Cardiac muscle cell (in vitro differentiated cells and primary cell): Measurements from ENCODE around the gene DLG4. TPM values are rescaled to one million over a fixed set of nuclear protein-coding genes. Genes with fewer than 3 reads are reported as not detected.

Experiments used
- DNase-seq, 2 donors: peaks; one replicate each; pipeline versions ENCODE4 v3.0.0 to v3.0.0-alpha.2; 2010 to 2017; ENCODE audit warnings: low read depth in 1 of 2, low spot score in 1 of 2
- H3K27ac ChIP-seq: fragments of 200-600 bp; sonication (generic); 2 replicates; pipeline ENCODE4 v1.5.1; 2016
- H3K27me3 ChIP-seq: fragments of 200-600 bp; sonication (generic); 2 replicates; pipeline ENCODE4 v1.6.0; 2016; ENCODE audit warnings: control low read depth
- H3K36me3 ChIP-seq: fragments of 200-600 bp; sonication (generic); 2 replicates; pipeline ENCODE4 v1.5.1; 2016; ENCODE audit warnings: control low read depth
- H3K4me1 ChIP-seq: fragments of 200-600 bp; sonication (generic); 2 replicates; pipeline ENCODE4 v1.8.1; 2017; ENCODE audit warnings: low read depth, mild to moderate bottlenecking, mixed run types
- H3K4me3 ChIP-seq: fragments of 200-600 bp; sonication (generic); 2 replicates; pipeline ENCODE4 v1.5.1; 2016; ENCODE audit warnings: mild to moderate bottlenecking
- H3K9me3 ChIP-seq: fragments of 200-600 bp; sonication (generic); 2 replicates; pipeline ENCODE4 v1.5.1; 2017; ENCODE audit warnings: low read depth, mild to moderate bottlenecking, control low read depth
- polyA plus RNA-seq: library from polyadenylated mRNA; unstranded; fragments of >200 nt; fragmentation: Nextera tagmentation; extraction: Ambion mirVana; gene quantifications from 2 replicates; pipeline ENCODE4 v1.2.1, GENCODE V29; 2016
- total RNA-seq: library from RNA; depleted of rRNA; stranded (reverse); fragments of >200 nt; gene quantifications from 2 replicates; pipeline ENCODE4 v1.2.3, GENCODE V29; 2016
- TF ChIP-seq, protein P1 (sequence below): IDR thresholded peaks from 2 replicates; pipeline ENCODE4 v1.5.1; 2012; ENCODE audit warnings: low read depth, mild to moderate bottlenecking, low read length

DLG4 gene
- total and polyA plus RNA-seq, 2 experiments from 2014 or later, result 6.8 to 40.6 TPM

DNA sequence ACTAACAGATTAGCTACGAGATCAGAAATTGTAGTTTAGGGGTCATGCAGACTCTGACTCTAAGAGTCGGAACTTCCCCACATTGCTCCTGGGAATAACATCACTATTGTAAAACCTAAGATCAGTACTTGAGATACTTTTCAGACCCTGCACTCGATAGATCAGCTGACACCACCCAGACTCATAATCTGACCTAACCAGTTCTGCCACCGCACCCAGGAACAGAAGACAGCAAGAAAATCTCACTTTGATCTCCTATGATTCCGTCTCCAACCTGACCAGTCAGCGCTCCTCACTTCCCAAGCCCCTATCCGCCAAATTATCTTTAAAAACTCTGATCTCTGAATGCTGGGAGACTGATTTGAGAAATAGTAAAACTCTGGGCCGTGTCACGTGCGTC lies 77.8 kb downstream of the DLG4 start:
- Histone ChIP-seq H3K4me3 (no peak overlapping the region), H3K27me3 (no peaks in the 10 kb centered on the region), H3K4me1 (no peaks in the 10 kb centered on the region), H3K36me3 (no peaks in the 10 kb centered on the region), H3K27ac (no peak overlapping the region), H3K9me3 (no peaks in the 10 kb centered on the region)
- no peak for DNase-seq
- TF ChIP-seq, protein P1, sequence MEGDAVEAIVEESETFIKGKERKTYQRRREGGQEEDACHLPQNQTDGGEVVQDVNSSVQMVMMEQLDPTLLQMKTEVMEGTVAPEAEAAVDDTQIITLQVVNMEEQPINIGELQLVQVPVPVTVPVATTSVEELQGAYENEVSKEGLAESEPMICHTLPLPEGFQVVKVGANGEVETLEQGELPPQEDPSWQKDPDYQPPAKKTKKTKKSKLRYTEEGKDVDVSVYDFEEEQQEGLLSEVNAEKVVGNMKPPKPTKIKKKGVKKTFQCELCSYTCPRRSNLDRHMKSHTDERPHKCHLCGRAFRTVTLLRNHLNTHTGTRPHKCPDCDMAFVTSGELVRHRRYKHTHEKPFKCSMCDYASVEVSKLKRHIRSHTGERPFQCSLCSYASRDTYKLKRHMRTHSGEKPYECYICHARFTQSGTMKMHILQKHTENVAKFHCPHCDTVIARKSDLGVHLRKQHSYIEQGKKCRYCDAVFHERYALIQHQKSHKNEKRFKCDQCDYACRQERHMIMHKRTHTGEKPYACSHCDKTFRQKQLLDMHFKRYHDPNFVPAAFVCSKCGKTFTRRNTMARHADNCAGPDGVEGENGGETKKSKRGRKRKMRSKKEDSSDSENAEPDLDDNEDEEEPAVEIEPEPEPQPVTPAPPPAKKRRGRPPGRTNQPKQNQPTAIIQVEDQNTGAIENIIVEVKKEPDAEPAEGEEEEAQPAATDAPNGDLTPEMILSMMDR, result no peak

DNA sequence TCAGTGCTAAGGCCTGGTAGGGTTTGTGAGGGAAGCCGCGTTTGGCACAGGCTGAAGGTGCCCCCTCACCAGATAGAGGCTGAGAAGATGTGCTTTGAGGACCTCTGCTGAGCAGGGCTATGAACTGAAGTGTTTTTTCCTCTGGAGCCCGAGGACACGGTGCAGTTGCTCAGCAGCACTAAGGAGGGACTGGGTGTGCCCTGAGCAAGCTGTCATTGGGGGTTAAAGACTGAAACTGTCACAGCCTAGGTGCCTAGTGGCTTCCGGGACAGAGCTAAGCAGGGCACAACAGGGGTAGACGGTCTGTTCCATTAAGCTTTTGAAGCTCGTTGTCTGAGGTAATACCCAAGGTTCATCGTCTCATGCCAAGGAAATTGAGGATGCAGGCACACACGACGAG lies 80.2 kb downstream of the DLG4 start:
- Histone ChIP-seq H3K4me3 (no peak overlapping the region), H3K27ac (no peak overlapping the region), H3K36me3 (no peaks in the 10 kb centered on the region), H3K4me1 (no peaks in the 10 kb centered on the region), H3K27me3 (no peaks in the 10 kb centered on the region), H3K9me3 (no peaks in the 10 kb centered on the region)
- TF ChIP-seq, protein P1, result no peak
- no peak for DNase-seq

DNA sequence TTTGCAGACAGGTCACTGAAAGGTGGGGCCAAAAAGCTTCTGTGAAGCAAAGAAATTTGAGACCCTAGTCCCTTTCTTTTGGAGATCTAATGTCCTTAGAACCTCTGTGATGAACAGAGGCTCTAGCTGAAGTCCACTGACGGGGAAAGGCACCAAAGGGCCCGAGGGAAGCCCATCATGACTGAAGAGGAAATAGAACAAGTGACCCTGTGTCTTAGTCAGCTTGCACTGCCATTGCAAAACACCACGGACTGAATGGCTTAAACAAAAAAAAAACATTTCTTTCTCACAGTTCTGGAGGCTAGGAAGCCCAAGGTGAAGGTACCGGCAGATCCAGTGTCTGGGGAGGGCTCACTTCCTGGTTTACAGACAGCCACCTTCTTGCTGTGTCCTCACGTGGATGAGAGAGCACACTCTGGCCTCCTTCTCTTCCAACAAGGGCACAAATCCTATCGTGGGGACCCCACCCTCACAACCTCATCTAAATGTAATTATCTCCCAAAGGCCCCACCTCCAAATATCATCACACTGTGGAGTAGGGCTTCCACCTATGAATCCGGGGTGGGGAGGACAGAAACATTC lies 80.7 kb downstream of the DLG4 start:
- DNase-seq, result no peak
- no peaks in the 10 kb centered on the region for H3K27me3 ChIP-seq
- TF ChIP-seq, protein P1, result no peak

GRCh38 chr17:7137171-7137943 lies 82.3 kb downstream of the DLG4 start:
- H3K36me3 ChIP-seq, result no peaks in the 10 kb centered on the region
- no peak for DNase-seq
- H3K4me1 ChIP-seq, result no peaks in the 10 kb centered on the region
- H3K27ac ChIP-seq, result no peak overlapping the region
- TF ChIP-seq, protein P1, result no peak
- H3K27me3 ChIP-seq, result no peaks in the 10 kb centered on the region
- H3K9me3 ChIP-seq, result no peaks in the 10 kb centered on the region
- H3K4me3 ChIP-seq, result no peak overlapping the region

More for the DNA sequence above, 80.7 kb downstream of the DLG4 start:
- Histone ChIP-seq H3K9me3 (no peaks in the 10 kb centered on the region), H3K4me3 (no peak overlapping the region), H3K36me3 (no peaks in the 10 kb centered on the region), H3K27ac (no peak overlapping the region), H3K4me1 (no peaks in the 10 kb centered on the region)

Other genes with a start within 250 kb of the DLG4 start
Only the 30 nearest of the 33 such genes appear.
- 241 and 275 TPM in 2 replicates for gene RNASEK, start 207.2 kb downstream of the DLG4 start, total RNA-seq
- 594 and 672 TPM in 2 replicates for gene RNASEK, start 207.2 kb downstream of the DLG4 start, polyA plus RNA-seq
- gene BCL6B, start 196.8 kb downstream of the DLG4 start, total RNA-seq, result 0.11 and 1.7 TPM in 2 replicates
- gene BCL6B, start 196.8 kb downstream of the DLG4 start, polyA plus RNA-seq, result not detected in 2 replicates
- 3.7 and 4.0 TPM in 2 replicates for gene SLC16A13, start 183.8 kb downstream of the DLG4 start, total RNA-seq
- 5.8 and 7.2 TPM in 2 replicates for gene SLC16A13, start 183.8 kb downstream of the DLG4 start, polyA plus RNA-seq
- gene SLC16A11, start 175.7 kb downstream of the DLG4 start, total RNA-seq, result 0.39 and 1.1 TPM in 2 replicates
- gene SLC16A11, start 175.7 kb downstream of the DLG4 start, polyA plus RNA-seq, result 3.8 and 6.4 TPM in 2 replicates
- not detected in 2 replicates for gene CLEC10A, start 139.6 kb downstream of the DLG4 start, total RNA-seq
- not detected in 2 replicates for gene CLEC10A, start 139.6 kb downstream of the DLG4 start, polyA plus RNA-seq
- gene ASGR2, start 105.0 kb downstream of the DLG4 start, total RNA-seq, result not detected in 2 replicates
- 0.10 TPM in 1 of 2 replicates, not detected in the other for gene ASGR2, start 105.0 kb downstream of the DLG4 start, polyA plus RNA-seq
- 19.8 and 20.2 TPM in 2 replicates for gene ASGR1, start 40.5 kb downstream of the DLG4 start, total RNA-seq
- 19.2 and 21.7 TPM in 2 replicates for gene ASGR1, start 40.5 kb downstream of the DLG4 start, polyA plus RNA-seq
- 291 and 364 TPM in 2 replicates for gene ACADVL, start 102 bp upstream of the DLG4 start, total RNA-seq
- 573 and 681 TPM in 2 replicates for gene ACADVL, start 102 bp upstream of the DLG4 start, polyA plus RNA-seq
- gene DVL2, start 14.7 kb upstream of the DLG4 start, total RNA-seq, result 87.4 and 121 TPM in 2 replicates
- gene DVL2, start 14.7 kb upstream of the DLG4 start, polyA plus RNA-seq, result 79.2 and 80.3 TPM in 2 replicates
- gene PHF23, start 19.6 kb upstream of the DLG4 start, total RNA-seq, result 53.5 and 57.7 TPM in 2 replicates
- 53.9 and 65.0 TPM in 2 replicates for gene PHF23, start 19.6 kb upstream of the DLG4 start, polyA plus RNA-seq
- 517 and 760 TPM in 2 replicates for gene GABARAP, start 22.6 kb upstream of the DLG4 start, total RNA-seq
- 772 and 773 TPM in 2 replicates for gene GABARAP, start 22.6 kb upstream of the DLG4 start, polyA plus RNA-seq
- 76.0 and 78.3 TPM in 2 replicates for gene CTDNEP1, start 31.9 kb upstream of the DLG4 start, total RNA-seq
- gene CTDNEP1, start 31.9 kb upstream of the DLG4 start, polyA plus RNA-seq, result 92.5 and 98.6 TPM in 2 replicates
- 54.5 and 68.8 TPM in 2 replicates for gene ELP5, start 32.4 kb upstream of the DLG4 start, total RNA-seq
- 62.3 and 82.9 TPM in 2 replicates for gene ELP5, start 32.4 kb upstream of the DLG4 start, polyA plus RNA-seq
- gene CLDN7, start 42.6 kb upstream of the DLG4 start, total RNA-seq, result 0.32 and 0.51 TPM in 2 replicates
- 0.83 and 0.99 TPM in 2 replicates for gene CLDN7, start 42.6 kb upstream of the DLG4 start, polyA plus RNA-seq
- gene SLC2A4, start 61.9 kb upstream of the DLG4 start, total RNA-seq, result 36.3 and 42.6 TPM in 2 replicates
- gene SLC2A4, start 61.9 kb upstream of the DLG4 start, polyA plus RNA-seq, result 23.4 and 32.7 TPM in 2 replicates
- gene YBX2, start 74.8 kb upstream of the DLG4 start, total RNA-seq, result 27.8 and 56.2 TPM in 2 replicates
- gene YBX2, start 74.8 kb upstream of the DLG4 start, polyA plus RNA-seq, result 20.9 and 32.7 TPM in 2 replicates
- 319 and 545 TPM in 2 replicates for gene EIF5A, start 87.8 kb upstream of the DLG4 start, total RNA-seq
- 719 and 988 TPM in 2 replicates for gene EIF5A, start 87.8 kb upstream of the DLG4 start, polyA plus RNA-seq
- 59.9 and 76.2 TPM in 2 replicates for gene GPS2, start 95.5 kb upstream of the DLG4 start, total RNA-seq
- gene GPS2, start 95.5 kb upstream of the DLG4 start, polyA plus RNA-seq, result 68.7 and 97.4 TPM in 2 replicates
- gene NEURL4, start 109.5 kb upstream of the DLG4 start, total RNA-seq, result 25.3 and 32.4 TPM in 2 replicates
- 12.2 and 15.5 TPM in 2 replicates for gene NEURL4, start 109.5 kb upstream of the DLG4 start, polyA plus RNA-seq
- 1.4 and 6.9 TPM in 2 replicates for gene ACAP1, start 116.7 kb upstream of the DLG4 start, total RNA-seq
- gene ACAP1, start 116.7 kb upstream of the DLG4 start, polyA plus RNA-seq, result 25.9 and 32.1 TPM in 2 replicates
- gene KCTD11, start 132.3 kb upstream of the DLG4 start, total RNA-seq, result 15.9 and 18.4 TPM in 2 replicates
- 10.7 and 14.0 TPM in 2 replicates for gene KCTD11, start 132.3 kb upstream of the DLG4 start, polyA plus RNA-seq
- gene TMEM95, start 135.3 kb upstream of the DLG4 start, total RNA-seq, result not detected in 2 replicates
- gene TMEM95, start 135.3 kb upstream of the DLG4 start, polyA plus RNA-seq, result not detected in 2 replicates
- 1.3 and 2.6 TPM in 2 replicates for gene TNK1, start 161.3 kb upstream of the DLG4 start, total RNA-seq
- gene TNK1, start 161.3 kb upstream of the DLG4 start, polyA plus RNA-seq, result 2.9 and 4.3 TPM in 2 replicates
- 25.9 and 33.4 TPM in 2 replicates for gene PLSCR3, start 174.7 kb upstream of the DLG4 start, total RNA-seq
- gene PLSCR3, start 174.7 kb upstream of the DLG4 start, polyA plus RNA-seq, result 39.1 and 40.3 TPM in 2 replicates
- 85.4 and 122 TPM in 2 replicates for gene TMEM256, start 184.3 kb upstream of the DLG4 start, total RNA-seq
- 117 and 193 TPM in 2 replicates for gene TMEM256, start 184.3 kb upstream of the DLG4 start, polyA plus RNA-seq
- 14.8 and 26.3 TPM in 2 replicates for gene NLGN2, start 188.0 kb upstream of the DLG4 start, total RNA-seq
- 5.2 and 8.4 TPM in 2 replicates for gene NLGN2, start 188.0 kb upstream of the DLG4 start, polyA plus RNA-seq
- not detected in 2 replicates for gene SPEM1, start 200.5 kb upstream of the DLG4 start, total RNA-seq
- not detected in 2 replicates for gene SPEM1, start 200.5 kb upstream of the DLG4 start, polyA plus RNA-seq
- gene SPEM2, start 205.8 kb upstream of the DLG4 start, total RNA-seq, result not detected in 2 replicates
- gene SPEM2, start 205.8 kb upstream of the DLG4 start, polyA plus RNA-seq, result not detected in 2 replicates
- gene SPEM3, start 209.0 kb upstream of the DLG4 start, total RNA-seq, result not detected in 2 replicates
- not detected in 2 replicates for gene SPEM3, start 209.0 kb upstream of the DLG4 start, polyA plus RNA-seq
- gene TMEM102, start 215.6 kb upstream of the DLG4 start, total RNA-seq, result 10.7 and 12.1 TPM in 2 replicates
- gene TMEM102, start 215.6 kb upstream of the DLG4 start, polyA plus RNA-seq, result 7.9 and 10.9 TPM in 2 replicates